ENCODE data around the gene CCDC88A. TPM values are rescaled to one million over a fixed set of nuclear protein-coding genes. Genes with fewer than 3 reads are reported as not detected.

The CCDC88A gene
- total and polyA plus RNA-seq, 2 experiments from 2014 or later, result 144 to 169 TPM

GRCh38 chr2:55454121-55454520, 34.5 kb upstream of the CCDC88A start (continued):
- no peak for TF ChIP-seq ETS1 (IDR thresholded peaks at IDR 0.05)
- no peak for TF ChIP-seq CTCF (conservative IDR thresholded peaks at IDR 0.05; ENCODE audit: low read depth in 2 of 2)
- no peak for TF ChIP-seq NANOG (IDR thresholded peaks at IDR 0.05; ENCODE audit: borderline replicate concordance)
- no peak for TF ChIP-seq POLR2AphosphoS5 (IDR thresholded peaks at IDR 0.05; ENCODE audit: low read depth)

GRCh38 chr2:55452879-55453278, 33.2 kb upstream of the CCDC88A start:
- no peaks in the 10 kb centered on the region for H3F3A ChIP-seq (replicated peaks; ENCODE audit: low read depth)
- TF ChIP-seq REST (IDR thresholded peaks at IDR 0.05; ENCODE audit: unreplicated experiment) (no peak), ETS1 (IDR thresholded peaks at IDR 0.05) (no peak), STAT1 (IDR thresholded peaks at IDR 0.05; ENCODE audit: unreplicated experiment) (no peak), EZH2 (IDR thresholded peaks at IDR 0.05; ENCODE audit: low read depth, unreplicated experiment) (no peak)
- no peaks in the 10 kb centered on the region for H3K79me2 ChIP-seq (replicated peaks; ENCODE audit: insufficient read depth)
- no peaks in the 10 kb centered on the region for H3K9me3 Mint-ChIP-seq
- no peak overlapping the region for H3K4me3 ChIP-seq
- H3K36me3 Mint-ChIP-seq (ENCODE audit: low read depth), result no peaks in the 10 kb centered on the region
- H3K4me2 ChIP-seq, result no peak overlapping the region
- no peak for ATAC-seq
- no peaks in the 10 kb centered on the region for H3K4me1 Mint-ChIP-seq
- DNase-seq (ENCODE audit: low spot score), result no peak
- H3K36me3 ChIP-seq (ENCODE audit: insufficient read depth), result no peaks in the 10 kb centered on the region
- 0 out of 2 replicates have a peak, but pooled peaks cover 5% of the 10 kb centered on the region for H3K9me2 ChIP-seq (ENCODE audit: insufficient read depth)
- H3K4me1 ChIP-seq (ENCODE audit: insufficient read depth), result no peaks in the 10 kb centered on the region
- H3K4me3 Mint-ChIP-seq, result no peak overlapping the region
- H3K27ac ChIP-seq (ENCODE audit: low read depth), result no peak overlapping the region
- H3K27ac Mint-ChIP-seq, result no peak overlapping the region
- H2AFZ ChIP-seq, result no peak overlapping the region
- no peaks in the 10 kb centered on the region for H3K27me3 ChIP-seq (ENCODE audit: insufficient read depth)
- H4K20me1 ChIP-seq (replicated peaks; ENCODE audit: insufficient read depth), result no peaks in the 10 kb centered on the region
- no peaks in the 10 kb centered on the region for H3K27me3 Mint-ChIP-seq (ENCODE audit: insufficient read depth, low read depth, poor library complexity)
